Endodermal cell (in vitro differentiated cells): Measurements from ENCODE around the gene EAF2. TPM values are rescaled to one million over a fixed set of nuclear protein-coding genes. Genes with fewer than 3 reads are reported as not detected.

Source experiments
- DNase-seq: peaks from one replicate; pipeline ENCODE4 v3.0.0-alpha.2; 2017
- H3K27ac ChIP-seq: 2 replicates; pipeline ENCODE4 v1.5.1; 2013; ENCODE audit warnings: mild to moderate bottlenecking, low read depth, low read length, moderate library complexity
- H3K27me3 ChIP-seq: 2 replicates; pipeline ENCODE4 v1.6.1; 2013; ENCODE audit warnings: mild to moderate bottlenecking, low read length, moderate library complexity; ENCODE audit not compliant: insufficient read depth, control insufficient read depth, poor library complexity, severe bottlenecking
- H3K36me3 ChIP-seq: 2 replicates; pipeline ENCODE4 v1.7.0; 2013; ENCODE audit warnings: mild to moderate bottlenecking, low read length, moderate library complexity; ENCODE audit not compliant: control insufficient read depth, insufficient read depth
- H3K4me1 ChIP-seq: one replicate; pipeline ENCODE4 v1.7.0; 2013; ENCODE audit warnings: low read length; ENCODE audit not compliant: control insufficient read depth, insufficient read depth
- H3K4me3 ChIP-seq: 2 replicates; pipeline ENCODE4 v1.5.1; 2013; ENCODE audit warnings: mild to moderate bottlenecking, low read length, moderate library complexity
- H3K9ac ChIP-seq: 2 replicates; pipeline ENCODE4 v1.6.1; 2013; ENCODE audit warnings: mild to moderate bottlenecking, low read length, moderate library complexity; ENCODE audit not compliant: poor library complexity, severe bottlenecking; ENCODE audit errors: extremely low read depth
- H3K9me3 ChIP-seq: 2 replicates; pipeline ENCODE4 v1.6.1; 2013; ENCODE audit warnings: mild to moderate bottlenecking, low read length, moderate library complexity; ENCODE audit not compliant: control insufficient read depth
- H3K27ac Mint-ChIP-seq: 2 replicates; pipeline ENCODE4 v1.8.0; 2020; ENCODE audit warnings: mixed read lengths
- H3K27me3 Mint-ChIP-seq: 2 replicates; pipeline ENCODE4 v1.8.0; 2021; ENCODE audit warnings: mild to moderate bottlenecking, mixed read lengths; ENCODE audit not compliant: insufficient read depth
- H3K36me3 Mint-ChIP-seq: 2 replicates; pipeline ENCODE4 v1.8.0; 2020; ENCODE audit warnings: low read depth, mixed read lengths
- H3K4me1 Mint-ChIP-seq: 2 replicates; pipeline ENCODE4 v1.8.0; 2020; ENCODE audit warnings: mixed read lengths
- H3K4me3 Mint-ChIP-seq: 2 replicates; pipeline ENCODE4 v1.8.0; 2020; ENCODE audit warnings: mild to moderate bottlenecking, moderate library complexity, mixed read lengths
- H3K9me3 Mint-ChIP-seq: 2 replicates; pipeline ENCODE4 v1.8.0; 2020; ENCODE audit warnings: mild to moderate bottlenecking, mixed read lengths
- CTCF ChIP-seq: fragments of 200-600 bp; sonication (generic); conservative IDR thresholded peaks from 2 replicates; pipeline ENCODE4 v1.5.0; 2021; ENCODE audit warnings: antibody characterized with exemption, mild to moderate bottlenecking
- WGBS, 2 experiments: methylation state at CpG; one replicate each; pipeline versions ENCODE4 v1.1.5 to v1.1.7; 2013; ENCODE audit warnings: missing lambda C conversion rate in 2 of 2, mixed read lengths in 1 of 2; ENCODE audit not compliant: insufficient coverage in 1 of 2, insufficient read length in 1 of 2; 5-methylcytosine and 5-hydroxymethylcytosine counted together
- total RNA-seq, 2 donors: library from RNA; stranded (reverse); fragmentation: NEBNext Ultra II Directional in 1 of 2; extraction: Animal tissue kit (Norgen Biotek cat#: 25700) in 1 of 2; gene quantifications; 2 replicates in 1 of 2; 3 replicates in 1 of 2; pipeline ENCODE4 v1.2.1, GENCODE V29; 2021

The EAF2 gene
- total RNA-seq, 2 donors from 2014 or later = 3.5 to 4.6 TPM

GRCh38 chr3:121803771-121804320, 31.2 kb upstream of the EAF2 start:
- no peaks in the 10 kb centered on the region for H3K4me1 ChIP-seq
- WGBS, 2 experiments = 100% methylated on average over 1 of the region's 2 CpGs; no CpG with 5 or more reads in 1 of the 2 experiments
- H3K27ac Mint-ChIP-seq = no peak overlapping the region
- H3K36me3 Mint-ChIP-seq = peaks cover 24% of the 10 kb centered on the region
- no peaks in the 10 kb centered on the region for H3K9me3 Mint-ChIP-seq
- DNase-seq = no peak
- no peak for TF ChIP-seq CTCF
- H3K9me3 ChIP-seq = no peaks in the 10 kb centered on the region
- no peaks in the 10 kb centered on the region for H3K27me3 ChIP-seq
- H3K27ac ChIP-seq = no peak overlapping the region
- H3K4me1 Mint-ChIP-seq = no peaks in the 10 kb centered on the region
- no peak overlapping the region for H3K9ac ChIP-seq
- peaks cover 58% of the 10 kb centered on the region for H3K36me3 ChIP-seq
- H3K4me3 Mint-ChIP-seq = no peak overlapping the region
- no peak overlapping the region for H3K4me3 ChIP-seq
- H3K27me3 Mint-ChIP-seq = no peaks in the 10 kb centered on the region

- WGBS, 2 experiments = 0% methylated on average over 1 of the region's 1 CpG; no CpG with 5 or more reads in 1 of the 2 experiments
- DNase-seq = no peak
- peaks cover 54% of the 10 kb centered on the region for H3K36me3 ChIP-seq
- no peak overlapping the region for H3K4me3 ChIP-seq
- H3K9ac ChIP-seq = no peak overlapping the region
- no peak overlapping the region for H3K27ac Mint-ChIP-seq
- H3K36me3 Mint-ChIP-seq = peaks cover 45% of the 10 kb centered on the region
- H3K9me3 Mint-ChIP-seq = no peaks in the 10 kb centered on the region
- H3K4me1 Mint-ChIP-seq = peaks cover 2% of the 10 kb centered on the region
- no peaks in the 10 kb centered on the region for H3K9me3 ChIP-seq
- no peak overlapping the region for H3K27ac ChIP-seq
- TF ChIP-seq CTCF = no peak
- no peaks in the 10 kb centered on the region for H3K27me3 Mint-ChIP-seq
- H3K27me3 ChIP-seq = no peaks in the 10 kb centered on the region
- no peak overlapping the region for H3K4me3 Mint-ChIP-seq
- H3K4me1 ChIP-seq = no peaks in the 10 kb centered on the region
These were observed 25.8 kb upstream of the EAF2 start for GRCh38 chr3:121809249-121809648.

- no peak overlapping the region for H3K27ac Mint-ChIP-seq
- H3K4me3 Mint-ChIP-seq = no peak overlapping the region
- H3K9me3 ChIP-seq = peaks cover 23% of the 10 kb centered on the region
- H3K9me3 Mint-ChIP-seq = peaks cover 15% of the 10 kb centered on the region
- H3K4me1 Mint-ChIP-seq = peaks cover 2% of the 10 kb centered on the region
- no peak for TF ChIP-seq CTCF
- peaks cover 47% of the 10 kb centered on the region for H3K36me3 ChIP-seq
- no peak overlapping the region for H3K27ac ChIP-seq
- H3K36me3 Mint-ChIP-seq = peaks cover 72% of the 10 kb centered on the region
- no peak overlapping the region for H3K9ac ChIP-seq
- no peak overlapping the region for H3K4me3 ChIP-seq
- no peak for DNase-seq
- no peaks in the 10 kb centered on the region for H3K27me3 Mint-ChIP-seq
- no peaks in the 10 kb centered on the region for H3K4me1 ChIP-seq
- H3K27me3 ChIP-seq = no peaks in the 10 kb centered on the region
These were observed 17.3 kb upstream of the EAF2 start for GRCh38 chr3:121817753-121818152.
